HepG2 (cell line): ENCODE data around the gene KIF2C. TPM values are rescaled to one million over a fixed set of nuclear protein-coding genes. Genes with fewer than 3 reads are reported as not detected.

Experiments used
- IKZF1 ChIP-seq: fragments of 450-650 bp; IDR thresholded peaks from 2 replicates; pipeline ENCODE4 v1.7.1; 2016
- KAT2B ChIP-seq: fragments of 150-350 bp; IDR thresholded peaks from 2 replicates; pipeline ENCODE4 v1.6.1; 2014; ENCODE audit warnings: low read depth, low read length, borderline replicate concordance
- MIER3 ChIP-seq: IDR thresholded peaks from 2 replicates; pipeline ENCODE4 v1.6.1; 2016; ENCODE audit warnings: missing compliant biosample characterization, borderline replicate concordance
- PHF5A ChIP-seq: IDR thresholded peaks from one replicate; pipeline ENCODE4 v1.6.1; 2018; ENCODE audit warnings: low read depth, missing genetic modification reagents; ENCODE audit not compliant: unreplicated experiment
- TBL1XR1 ChIP-seq: fragments of 150-350 bp; IDR thresholded peaks from 2 replicates; pipeline ENCODE4 v1.6.1; 2014; ENCODE audit warnings: borderline replicate concordance, low read length; ENCODE audit not compliant: partially characterized antibody
- ZNF431 ChIP-seq: sonication (generic); formaldehyde crosslinking; IDR thresholded peaks from 2 replicates; pipeline ENCODE4 v1.9.0; 2022; ENCODE audit warnings: missing genetic modification reagents, low read depth, mild to moderate bottlenecking, borderline replicate concordance
- ZNF589 ChIP-seq: sonication (generic); formaldehyde crosslinking; conservative IDR thresholded peaks from 2 replicates; pipeline ENCODE4 v1.8.0; 2022; ENCODE audit warnings: mild to moderate bottlenecking, moderate library complexity, missing genetic modification reagents
- ZNF703 ChIP-seq: sonication (generic); formaldehyde crosslinking; IDR thresholded peaks from 2 replicates; pipeline ENCODE4 v1.5.1; 2020; ENCODE audit warnings: missing genetic modification reagents, mild to moderate bottlenecking, moderate library complexity, borderline replicate concordance
- ZNF839 ChIP-seq: sonication (generic); formaldehyde crosslinking; IDR thresholded peaks from 2 replicates; pipeline ENCODE4 v1.4.0; 2020; ENCODE audit warnings: missing genetic modification reagents, mild to moderate bottlenecking, borderline replicate concordance
- ZNF883 ChIP-seq: sonication (generic); formaldehyde crosslinking; IDR thresholded peaks from 2 replicates; pipeline ENCODE4 v1.5.1; 2020; ENCODE audit warnings: mild to moderate bottlenecking, missing genetic modification reagents; ENCODE audit errors: not compliant biosample characterization
- polyA plus RNA-seq, 8 experiments: library from polyadenylated mRNA; depleted of rRNA in 3 of 8; stranded (reverse) in 7 of 8; unstranded in 1 of 8; fragments of >200 nt; fragmentation: Illumina TruSeq in 4 of 8; extraction: Trizol in 4 of 8; gene quantifications; 2 replicates each; pipeline versions ENCODE4 v1.2.1 to v1.2.3, GENCODE V29; 2011 to 2016; ENCODE audit warnings: low read depth in 4 of 8, missing spikeins in 1 of 8, mixed read lengths in 1 of 8; ENCODE audit not compliant: insufficient read depth in 1 of 8
- total RNA-seq, 5 experiments: library from RNA; depleted of rRNA; stranded (reverse); fragments of >200 nt; fragmentation: Illumina TruSeq; extraction: Trizol; gene quantifications; 2 replicates each; pipeline ENCODE4 v1.2.3, GENCODE V29; 2016; ENCODE audit warnings: low read depth in 1 of 5
- TF ChIP-seq, protein P1 (sequence below): sonication (generic); formaldehyde crosslinking; IDR thresholded peaks from 2 replicates; pipeline ENCODE4 v1.5.0; 2020; ENCODE audit warnings: mild to moderate bottlenecking, missing genetic modification reagents, borderline replicate concordance
- TF ChIP-seq, protein P2 (sequence below): sonication (generic); formaldehyde crosslinking; IDR thresholded peaks from 2 replicates; pipeline ENCODE4 v1.5.1; 2020; ENCODE audit warnings: mild to moderate bottlenecking, missing genetic modification reagents
- TF ChIP-seq, protein P3 (sequence below): sonication (generic); formaldehyde crosslinking; IDR thresholded peaks from 2 replicates; pipeline ENCODE4 v1.4.0; 2020; ENCODE audit warnings: missing genetic modification reagents
- TF ChIP-seq, protein P4 (sequence below): sonication (generic); formaldehyde crosslinking; IDR thresholded peaks from 2 replicates; pipeline ENCODE4 v1.8.0; 2023; ENCODE audit warnings: mild to moderate bottlenecking, missing genetic modification reagents
- TF ChIP-seq, protein P5 (sequence below): sonication (generic); formaldehyde crosslinking; IDR thresholded peaks from 2 replicates; pipeline ENCODE4 v1.8.1; 2023; ENCODE audit warnings: mild to moderate bottlenecking, missing genetic modification reagents, borderline replicate concordance

KIF2C gene
- total and polyA plus RNA-seq, 2 of the 13 experiments (the other 11 are each of a cell fraction or from before 2014, with no cell fraction given) = 29.7 to 53.7 TPM

DNA sequence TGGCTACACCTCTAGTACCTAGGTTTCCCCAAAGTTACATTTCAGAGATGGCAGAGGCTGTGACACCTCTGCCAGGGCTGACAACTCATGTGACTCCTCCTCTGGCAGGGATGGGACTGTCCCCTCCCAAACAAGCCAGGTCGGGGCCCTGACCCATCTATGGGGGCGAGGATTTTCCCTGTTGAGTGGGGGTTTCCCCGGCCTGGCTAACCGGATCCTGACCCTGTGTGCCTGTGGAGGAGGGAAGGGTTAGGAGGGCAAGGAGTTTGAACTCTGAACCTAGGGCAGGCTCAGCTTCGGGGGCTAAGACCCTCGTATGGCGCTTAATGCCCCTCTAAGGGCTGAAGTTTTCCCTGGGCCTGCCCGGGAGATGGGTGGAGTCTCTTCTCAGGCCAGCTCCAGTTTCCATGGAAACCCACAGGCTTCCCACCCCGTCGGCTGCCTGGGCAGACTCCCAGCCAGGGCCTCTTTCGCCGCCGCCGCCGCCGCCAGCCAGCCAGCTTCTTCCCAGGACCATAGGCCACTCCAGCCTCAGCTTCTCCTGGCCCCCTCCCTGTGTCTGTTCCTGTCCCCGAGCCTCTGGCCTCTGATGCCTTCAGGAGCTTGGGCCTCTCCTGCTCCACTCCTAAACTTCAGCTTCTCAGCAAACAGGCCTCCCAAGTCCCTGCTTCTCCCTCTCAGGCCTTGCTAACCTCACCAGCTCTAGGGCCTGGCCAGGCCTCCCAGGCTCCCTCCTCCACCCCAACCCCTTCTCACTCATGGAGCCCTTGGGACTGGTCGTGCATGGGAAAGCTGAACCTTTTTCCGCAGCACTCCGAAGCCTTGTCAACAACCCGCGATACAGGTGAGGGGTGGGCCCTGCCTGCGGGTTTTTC is 68.7 kb downstream of the KIF2C start, which contains the start of gene BTBD19 (continued):
- TF ChIP-seq, protein P1, sequence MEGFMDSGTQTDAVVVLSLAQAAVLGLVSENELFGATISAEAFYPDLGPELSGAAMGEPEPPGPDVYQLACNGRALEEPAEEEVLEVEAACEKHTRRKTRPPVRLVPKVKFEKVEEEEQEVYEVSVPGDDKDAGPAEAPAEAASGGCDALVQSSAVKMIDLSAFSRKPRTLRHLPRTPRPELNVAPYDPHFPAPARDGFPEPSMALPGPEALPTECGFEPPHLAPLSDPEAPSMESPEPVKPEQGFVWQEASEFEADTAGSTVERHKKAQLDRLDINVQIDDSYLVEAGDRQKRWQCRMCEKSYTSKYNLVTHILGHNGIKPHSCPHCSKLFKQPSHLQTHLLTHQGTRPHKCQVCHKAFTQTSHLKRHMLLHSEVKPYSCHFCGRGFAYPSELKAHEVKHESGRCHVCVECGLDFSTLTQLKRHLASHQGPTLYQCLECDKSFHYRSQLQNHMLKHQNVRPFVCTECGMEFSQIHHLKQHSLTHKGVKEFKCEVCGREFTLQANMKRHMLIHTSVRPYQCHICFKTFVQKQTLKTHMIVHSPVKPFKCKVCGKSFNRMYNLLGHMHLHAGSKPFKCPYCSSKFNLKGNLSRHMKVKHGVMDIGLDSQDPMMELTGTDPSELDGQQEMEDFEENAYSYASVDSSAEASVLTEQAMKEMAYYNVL (CRISPR knock-in tag) = no peak
- TF ChIP-seq TBL1XR1 (no peak), KAT2B (no peak), ZNF883 (CRISPR knock-in tag) (no peak), ZNF589 (CRISPR knock-in tag) (no peak), MIER3 (CRISPR knock-in tag) (no peak), ZNF703 (CRISPR knock-in tag) (0 out of 2 replicates have a peak, but pooled peaks have one; percentile 2), ZNF839 (CRISPR knock-in tag) (no peak), ZNF431 (CRISPR knock-in tag) (no peak), PHF5A (CRISPR knock-in tag) (peak; percentile 17), IKZF1 (no peak)
- TF ChIP-seq, protein P2, sequence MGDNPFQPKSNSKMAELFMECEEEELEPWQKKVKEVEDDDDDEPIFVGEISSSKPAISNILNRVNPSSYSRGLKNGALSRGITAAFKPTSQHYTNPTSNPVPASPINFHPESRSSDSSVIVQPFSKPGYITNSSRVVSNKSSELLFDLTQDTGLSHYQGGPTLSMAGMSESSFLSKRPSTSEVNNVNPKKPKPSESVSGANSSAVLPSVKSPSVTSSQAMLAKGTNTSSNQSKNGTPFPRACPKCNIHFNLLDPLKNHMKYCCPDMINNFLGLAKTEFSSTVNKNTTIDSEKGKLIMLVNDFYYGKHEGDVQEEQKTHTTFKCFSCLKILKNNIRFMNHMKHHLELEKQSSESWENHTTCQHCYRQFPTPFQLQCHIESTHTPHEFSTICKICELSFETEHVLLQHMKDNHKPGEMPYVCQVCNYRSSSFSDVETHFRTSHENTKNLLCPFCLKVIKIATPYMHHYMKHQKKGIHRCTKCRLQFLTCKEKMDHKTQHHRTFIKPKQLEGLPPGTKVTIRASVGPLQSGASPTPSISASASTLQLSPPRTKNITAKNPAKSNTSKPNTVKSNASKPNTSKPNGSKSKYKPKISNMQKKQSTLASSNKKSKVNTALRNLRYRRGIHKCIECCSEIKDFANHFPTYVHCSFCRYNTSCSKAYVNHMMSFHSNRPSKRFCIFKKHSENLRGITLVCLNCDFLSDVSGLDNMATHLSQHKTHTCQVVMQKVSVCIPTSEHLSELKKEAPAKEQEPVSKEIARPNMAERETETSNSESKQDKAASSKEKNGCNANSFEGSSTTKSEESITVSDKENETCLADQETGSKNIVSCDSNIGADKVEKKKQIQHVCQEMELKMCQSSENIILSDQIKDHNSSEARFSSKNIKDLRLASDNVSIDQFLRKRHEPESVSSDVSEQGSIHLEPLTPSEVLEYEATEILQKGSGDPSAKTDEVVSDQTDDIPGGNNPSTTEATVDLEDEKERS (CRISPR knock-in tag) = no peak
- TF ChIP-seq, protein P3, sequence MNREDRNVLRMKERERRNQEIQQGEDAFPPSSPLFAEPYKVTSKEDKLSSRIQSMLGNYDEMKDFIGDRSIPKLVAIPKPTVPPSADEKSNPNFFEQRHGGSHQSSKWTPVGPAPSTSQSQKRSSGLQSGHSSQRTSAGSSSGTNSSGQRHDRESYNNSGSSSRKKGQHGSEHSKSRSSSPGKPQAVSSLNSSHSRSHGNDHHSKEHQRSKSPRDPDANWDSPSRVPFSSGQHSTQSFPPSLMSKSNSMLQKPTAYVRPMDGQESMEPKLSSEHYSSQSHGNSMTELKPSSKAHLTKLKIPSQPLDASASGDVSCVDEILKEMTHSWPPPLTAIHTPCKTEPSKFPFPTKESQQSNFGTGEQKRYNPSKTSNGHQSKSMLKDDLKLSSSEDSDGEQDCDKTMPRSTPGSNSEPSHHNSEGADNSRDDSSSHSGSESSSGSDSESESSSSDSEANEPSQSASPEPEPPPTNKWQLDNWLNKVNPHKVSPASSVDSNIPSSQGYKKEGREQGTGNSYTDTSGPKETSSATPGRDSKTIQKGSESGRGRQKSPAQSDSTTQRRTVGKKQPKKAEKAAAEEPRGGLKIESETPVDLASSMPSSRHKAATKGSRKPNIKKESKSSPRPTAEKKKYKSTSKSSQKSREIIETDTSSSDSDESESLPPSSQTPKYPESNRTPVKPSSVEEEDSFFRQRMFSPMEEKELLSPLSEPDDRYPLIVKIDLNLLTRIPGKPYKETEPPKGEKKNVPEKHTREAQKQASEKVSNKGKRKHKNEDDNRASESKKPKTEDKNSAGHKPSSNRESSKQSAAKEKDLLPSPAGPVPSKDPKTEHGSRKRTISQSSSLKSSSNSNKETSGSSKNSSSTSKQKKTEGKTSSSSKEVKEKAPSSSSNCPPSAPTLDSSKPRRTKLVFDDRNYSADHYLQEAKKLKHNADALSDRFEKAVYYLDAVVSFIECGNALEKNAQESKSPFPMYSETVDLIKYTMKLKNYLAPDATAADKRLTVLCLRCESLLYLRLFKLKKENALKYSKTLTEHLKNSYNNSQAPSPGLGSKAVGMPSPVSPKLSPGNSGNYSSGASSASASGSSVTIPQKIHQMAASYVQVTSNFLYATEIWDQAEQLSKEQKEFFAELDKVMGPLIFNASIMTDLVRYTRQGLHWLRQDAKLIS (CRISPR knock-in tag) = no peak
- TF ChIP-seq, protein P4, sequence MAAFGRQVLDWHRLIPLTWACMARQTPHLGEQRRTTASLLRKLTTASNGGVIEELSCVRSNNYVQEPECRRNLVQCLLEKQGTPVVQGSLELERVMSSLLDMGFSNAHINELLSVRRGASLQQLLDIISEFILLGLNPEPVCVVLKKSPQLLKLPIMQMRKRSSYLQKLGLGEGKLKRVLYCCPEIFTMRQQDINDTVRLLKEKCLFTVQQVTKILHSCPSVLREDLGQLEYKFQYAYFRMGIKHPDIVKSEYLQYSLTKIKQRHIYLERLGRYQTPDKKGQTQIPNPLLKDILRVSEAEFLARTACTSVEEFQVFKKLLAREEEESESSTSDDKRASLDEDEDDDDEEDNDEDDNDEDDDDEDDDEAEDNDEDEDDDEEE (CRISPR knock-in tag) = no peak; the same call in 1 of the 2 replicates
- TF ChIP-seq, protein P5, sequence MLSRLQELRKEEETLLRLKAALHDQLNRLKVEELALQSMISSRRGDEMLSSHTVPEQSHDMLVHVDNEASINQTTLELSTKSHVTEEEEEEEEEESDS (CRISPR knock-in tag) = 0 out of 2 replicates have a peak, but pooled peaks have one; percentile 57
